HEK293 (cell line): ENCODE data around the gene COL5A3.

ENCODE experiments used
- GFI1B ChIP-seq: fragments of 450-650 bp; formaldehyde crosslinking; IDR thresholded peaks from 2 replicates; pipeline ENCODE4 v1.5.1; 2016; ENCODE audit warnings: missing biosample characterization, missing genetic modification characterization
- INSM2 ChIP-seq: fragments of 450-650 bp; formaldehyde crosslinking; IDR thresholded peaks from 2 replicates; pipeline ENCODE4 v1.5.1; 2016; ENCODE audit warnings: missing biosample characterization, missing genetic modification characterization
- KLF16 ChIP-seq: fragments of 450-650 bp; formaldehyde crosslinking; IDR thresholded peaks from 2 replicates; pipeline ENCODE4 v1.5.1; 2017; ENCODE audit warnings: missing biosample characterization, missing genetic modification characterization
- KLF17 ChIP-seq: fragments of 450-650 bp; formaldehyde crosslinking; IDR thresholded peaks from 2 replicates; pipeline ENCODE4 v1.5.1; 2016; ENCODE audit warnings: missing biosample characterization, missing genetic modification characterization
- KLF8 ChIP-seq: fragments of 450-650 bp; formaldehyde crosslinking; IDR thresholded peaks from 2 replicates; pipeline ENCODE4 v1.5.1; 2016; ENCODE audit warnings: missing biosample characterization, missing genetic modification characterization
- REST ChIP-seq: fragments of 450-650 bp; formaldehyde crosslinking; IDR thresholded peaks from 2 replicates; pipeline ENCODE4 v1.5.1; 2016; ENCODE audit warnings: missing biosample characterization, missing genetic modification characterization
- SCRT2 ChIP-seq: fragments of 450-650 bp; formaldehyde crosslinking; IDR thresholded peaks from 2 replicates; pipeline ENCODE4 v1.5.1; 2016; ENCODE audit warnings: missing biosample characterization, missing genetic modification characterization
- ZBTB20 ChIP-seq: fragments of 450-650 bp; formaldehyde crosslinking; IDR thresholded peaks from 2 replicates; pipeline ENCODE4 v1.5.1; 2016; ENCODE audit warnings: missing biosample characterization, missing genetic modification characterization
- ZFP41 ChIP-seq: fragments of 450-650 bp; formaldehyde crosslinking; IDR thresholded peaks from 2 replicates; pipeline ENCODE4 v1.5.1; 2016; ENCODE audit warnings: missing biosample characterization, missing genetic modification characterization, borderline replicate concordance
- ZNF10 ChIP-seq: fragments of 450-650 bp; formaldehyde crosslinking; IDR thresholded peaks from 2 replicates; pipeline ENCODE4 v1.5.1; 2017; ENCODE audit warnings: missing biosample characterization, missing genetic modification characterization
- ZNF174 ChIP-seq: fragments of 450-650 bp; formaldehyde crosslinking; IDR thresholded peaks from 2 replicates; pipeline ENCODE4 v1.5.0; 2017; ENCODE audit warnings: missing biosample characterization, mild to moderate bottlenecking, missing genetic modification characterization
- ZNF18 ChIP-seq: fragments of 450-650 bp; formaldehyde crosslinking; IDR thresholded peaks from 2 replicates; pipeline ENCODE4 v1.5.1; 2016; ENCODE audit warnings: missing biosample characterization, missing genetic modification characterization
- ZNF2 ChIP-seq: fragments of 450-650 bp; formaldehyde crosslinking; IDR thresholded peaks from 2 replicates; pipeline ENCODE4 v1.5.1; 2016; ENCODE audit warnings: missing biosample characterization, missing genetic modification characterization
- ZNF394 ChIP-seq: fragments of 450-650 bp; formaldehyde crosslinking; IDR thresholded peaks from 2 replicates; pipeline ENCODE4 v1.5.1; 2016; ENCODE audit warnings: missing biosample characterization, missing genetic modification characterization, mild to moderate bottlenecking, moderate library complexity, borderline replicate concordance
- ZNF398 ChIP-seq: fragments of 450-650 bp; formaldehyde crosslinking; IDR thresholded peaks from 2 replicates; pipeline ENCODE4 v1.5.1; 2017; ENCODE audit warnings: missing biosample characterization, missing genetic modification characterization
- ZNF416 ChIP-seq: fragments of 450-650 bp; formaldehyde crosslinking; IDR thresholded peaks from 2 replicates; pipeline ENCODE4 v1.5.1; 2016; ENCODE audit warnings: missing biosample characterization, missing genetic modification characterization
- ZNF423 ChIP-seq: fragments of 450-650 bp; formaldehyde crosslinking; IDR thresholded peaks from 2 replicates; pipeline ENCODE4 v1.5.1; 2016; ENCODE audit warnings: missing biosample characterization, missing genetic modification characterization
- ZNF513 ChIP-seq: fragments of 450-650 bp; IDR thresholded peaks from 2 replicates; pipeline ENCODE4 v1.5.1; 2018; ENCODE audit warnings: missing biosample characterization, missing genetic modification characterization
- ZNF518A ChIP-seq: fragments of 450-650 bp; formaldehyde crosslinking; conservative IDR thresholded peaks from 2 replicates; pipeline ENCODE4 v1.5.1; 2016; ENCODE audit warnings: low read depth, missing biosample characterization, missing genetic modification characterization
- ZNF544 ChIP-seq: fragments of 450-650 bp; formaldehyde crosslinking; IDR thresholded peaks from 2 replicates; pipeline ENCODE4 v1.5.0; 2017; ENCODE audit warnings: missing biosample characterization, missing genetic modification characterization
- ZNF654 ChIP-seq: fragments of 450-650 bp; formaldehyde crosslinking; IDR thresholded peaks from 2 replicates; pipeline ENCODE4 v1.5.1; 2016; ENCODE audit warnings: low read depth, missing biosample characterization, missing genetic modification characterization
- ZNF747 ChIP-seq: fragments of 450-650 bp; formaldehyde crosslinking; IDR thresholded peaks from 2 replicates; pipeline ENCODE4 v1.5.1; 2016; ENCODE audit warnings: missing biosample characterization, missing genetic modification characterization
- ZNF830 ChIP-seq: fragments of 450-650 bp; IDR thresholded peaks from 2 replicates; pipeline ENCODE4 v1.5.0; 2018; ENCODE audit warnings: missing biosample characterization, missing genetic modification characterization, low read depth, mild to moderate bottlenecking, moderate library complexity

COL5A3 gene

GRCh38 chr19:10009714-10010224 is 535 bp downstream of the COL5A3 start (continued):
- TF ChIP-seq ZNF518A (tag by site-specific recombination) (no peak), ZNF398 (tag by site-specific recombination) (no peak), ZNF423 (tag by site-specific recombination) (no peak), ZNF830 (no peak), ZNF513 (tag by site-specific recombination) (no peak), ZNF544 (tag by site-specific recombination) (no peak), SCRT2 (peak; percentile 83), GFI1B (no peak), ZNF2 (tag by site-specific recombination) (peak; percentile 42; the same call in 1 of the 2 replicates), ZNF174 (tag by site-specific recombination) (no peak), INSM2 (0 out of 2 replicates have a peak, but pooled peaks have one; percentile 16), ZNF654 (tag by site-specific recombination) (no peak), REST (tag by site-specific recombination) (peak; percentile 64; the same call in 1 of the 2 replicates), ZBTB20 (tag by site-specific recombination) (peak; percentile 10; the same call in 1 of the 2 replicates), ZNF416 (tag by site-specific recombination) (no peak), KLF8 (tag by site-specific recombination) (peak; percentile 67), ZNF10 (tag by site-specific recombination) (no peak), ZNF747 (no peak), ZFP41 (tag by site-specific recombination) (no peak), ZNF18 (tag by site-specific recombination) (peak; percentile 87), ZNF394 (tag by site-specific recombination) (no peak), KLF17 (tag by site-specific recombination) (0 out of 2 replicates have a peak, but pooled peaks have one; percentile 21), KLF16 (peak; percentile 67)
